Sigmoid colon (tissue), 4 donors: ENCODE data around the gene TENM3.

ENCODE experiments used
- CTCF ChIP-seq, 4 experiments: fragments of 450-650 bp in 3 of 4; fragments of 200-600 bp in 1 of 4; IDR thresholded peaks; one replicate each; pipeline ENCODE4 v1.5.1; 2016 to 2019; ENCODE audit warnings: antibody characterized with exemption in 4 of 4, mild to moderate bottlenecking in 3 of 4, moderate library complexity in 2 of 4
- POLR2A ChIP-seq, 2 donors: fragments of 450-650 bp; IDR thresholded peaks; one replicate each; pipeline ENCODE4 v1.6.1; 2016; ENCODE audit warnings: antibody characterized with exemption in 2 of 2, mild to moderate bottlenecking in 2 of 2, moderate library complexity in 2 of 2
- POLR2AphosphoS5 ChIP-seq, 4 donors: sonication (generic); formaldehyde crosslinking; IDR thresholded peaks; one replicate each; pipeline ENCODE4 v1.6.1; 2017; ENCODE audit warnings: antibody characterized with exemption in 4 of 4

GRCh38 chr4:182224192-182224850, 18.9 kb upstream of the TENM3 start:
- TF ChIP-seq POLR2A (IDR thresholded peaks at IDR 0.05) (no peak), CTCF (IDR thresholded peaks at IDR 0.05) (no peak), POLR2AphosphoS5 (IDR thresholded peaks at IDR 0.05) (no peak)
